ENCODE measurements around the gene ARHGAP22. TPM values are rescaled to one million over a fixed set of nuclear protein-coding genes. Genes with fewer than 3 reads are reported as not detected.

The ARHGAP22 gene
- total and polyA plus RNA-seq, 4 donors: 0.23 to 2.3 (median 0.54) TPM

DNA sequence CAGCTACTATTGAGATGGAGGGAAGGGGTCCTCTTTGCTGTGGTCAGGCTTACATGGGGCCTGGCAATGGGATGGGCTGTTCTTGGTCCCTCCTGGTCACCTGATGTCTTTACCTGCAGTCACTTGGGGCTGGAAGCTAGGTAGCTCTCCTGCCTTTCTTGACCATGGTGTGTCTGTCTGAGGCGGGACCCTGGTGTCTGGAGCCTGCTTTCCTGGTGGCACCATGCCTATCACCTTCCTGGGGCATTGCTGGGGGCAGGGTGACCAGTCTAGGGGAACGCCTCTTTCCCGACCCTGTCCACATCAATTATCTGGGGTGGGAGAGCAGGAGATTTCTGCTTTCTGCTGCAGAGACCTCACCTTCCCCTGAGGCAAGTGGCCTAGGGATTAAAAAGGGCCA lies 55.6 kb downstream of the ARHGAP22 start:
- no peaks in the 10 kb centered on the region for H3K36me3 ChIP-seq (ENCODE audit: control insufficient read depth in 4 of 4, insufficient read depth in 3 of 4, low read depth in 1 of 4, low read length in 3 of 4)
- H3K27me3 ChIP-seq (ENCODE audit: control insufficient read depth in 4 of 4, insufficient read depth in 4 of 4, low read length in 3 of 4): no peaks in the 10 kb centered on the region
- no peaks in the 10 kb centered on the region for H3K4me1 ChIP-seq (ENCODE audit: control insufficient read depth in 4 of 4, insufficient read depth in 4 of 4, low read length in 3 of 4)
- no peaks in the 10 kb centered on the region for H3K9me3 ChIP-seq (ENCODE audit: control insufficient read depth in 4 of 4, low read length in 3 of 4)
- no peak for DNase-seq (ENCODE audit: low spot score)
- H3K9ac ChIP-seq (ENCODE audit: low read depth in 1 of 2, low read length in 2 of 2): no peak overlapping the region
- H3K4me3 ChIP-seq (ENCODE audit: low read depth in 1 of 3, low read length in 3 of 3): no peak overlapping the region
- 88% methylated on average over 3 of the region's 3 CpGs for WGBS
- no peak overlapping the region for H3K27ac ChIP-seq (ENCODE audit: low read depth in 1 of 2, low read length in 2 of 2)
- TF ChIP-seq SP1 (IDR thresholded peaks at IDR 0.05): no peak

DNA sequence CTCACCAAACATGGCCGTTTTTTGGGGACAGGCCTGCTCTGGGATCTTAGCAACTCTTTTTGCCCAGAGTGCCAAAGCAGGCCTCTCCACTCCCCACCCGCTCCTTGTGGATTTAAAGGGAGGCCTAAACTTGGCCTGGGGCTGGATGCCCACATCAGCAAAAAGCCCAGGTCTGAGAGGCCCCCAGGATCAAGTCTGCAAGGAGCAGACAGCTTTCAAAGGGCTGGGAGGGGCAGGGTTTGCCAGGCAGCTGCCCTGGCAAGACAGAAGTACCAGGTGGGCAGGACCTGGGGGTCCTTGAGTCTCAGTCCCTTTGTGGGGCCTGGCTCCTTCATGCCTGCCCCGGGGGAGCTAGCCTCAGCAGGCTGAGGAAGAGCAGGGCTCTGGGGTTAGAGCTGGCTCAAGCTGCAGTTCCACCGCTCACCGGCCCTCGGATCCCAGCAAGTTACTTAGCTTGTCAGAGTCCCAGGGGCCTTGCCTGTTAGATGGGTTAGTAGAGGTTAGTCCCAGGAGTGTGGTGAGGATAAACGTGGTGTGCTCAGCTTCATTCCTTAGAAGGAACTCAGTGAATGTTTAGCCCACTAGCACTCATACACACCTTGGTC lies 56.2 kb downstream of the ARHGAP22 start:
- 86% methylated on average over 7 of the region's 7 CpGs for WGBS
- H3K9me3 ChIP-seq (ENCODE audit: control insufficient read depth in 4 of 4, low read length in 3 of 4): no peaks in the 10 kb centered on the region
- DNase-seq (ENCODE audit: low spot score): no peak
- no peak for TF ChIP-seq NR2F2 (IDR thresholded peaks at IDR 0.05)
- TF ChIP-seq JUND (IDR thresholded peaks at IDR 0.05): no peak
- no peak for TF ChIP-seq REST (IDR thresholded peaks at IDR 0.05)
- TF ChIP-seq FOXA1 (IDR thresholded peaks at IDR 0.05): no peak
- TF ChIP-seq FOXA2 (IDR thresholded peaks at IDR 0.05): no peak
- TF ChIP-seq, protein P1, sequence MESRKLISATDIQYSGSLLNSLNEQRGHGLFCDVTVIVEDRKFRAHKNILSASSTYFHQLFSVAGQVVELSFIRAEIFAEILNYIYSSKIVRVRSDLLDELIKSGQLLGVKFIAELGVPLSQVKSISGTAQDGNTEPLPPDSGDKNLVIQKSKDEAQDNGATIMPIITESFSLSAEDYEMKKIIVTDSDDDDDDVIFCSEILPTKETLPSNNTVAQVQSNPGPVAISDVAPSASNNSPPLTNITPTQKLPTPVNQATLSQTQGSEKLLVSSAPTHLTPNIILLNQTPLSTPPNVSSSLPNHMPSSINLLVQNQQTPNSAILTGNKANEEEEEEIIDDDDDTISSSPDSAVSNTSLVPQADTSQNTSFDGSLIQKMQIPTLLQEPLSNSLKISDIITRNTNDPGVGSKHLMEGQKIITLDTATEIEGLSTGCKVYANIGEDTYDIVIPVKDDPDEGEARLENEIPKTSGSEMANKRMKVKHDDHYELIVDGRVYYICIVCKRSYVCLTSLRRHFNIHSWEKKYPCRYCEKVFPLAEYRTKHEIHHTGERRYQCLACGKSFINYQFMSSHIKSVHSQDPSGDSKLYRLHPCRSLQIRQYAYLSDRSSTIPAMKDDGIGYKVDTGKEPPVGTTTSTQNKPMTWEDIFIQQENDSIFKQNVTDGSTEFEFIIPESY (IDR thresholded peaks at IDR 0.05): no peak
- no peak overlapping the region for H3K4me3 ChIP-seq (ENCODE audit: low read depth in 1 of 3, low read length in 3 of 3)
- H3K27ac ChIP-seq (ENCODE audit: low read depth in 1 of 2, low read length in 2 of 2): no peak overlapping the region
- H3K9ac ChIP-seq (ENCODE audit: low read depth in 1 of 2, low read length in 2 of 2): no peak overlapping the region
- no peaks in the 10 kb centered on the region for H3K4me1 ChIP-seq (ENCODE audit: control insufficient read depth in 4 of 4, insufficient read depth in 4 of 4, low read length in 3 of 4)
- H3K36me3 ChIP-seq (ENCODE audit: control insufficient read depth in 4 of 4, insufficient read depth in 3 of 4, low read depth in 1 of 4, low read length in 3 of 4): no peaks in the 10 kb centered on the region
- no peaks in the 10 kb centered on the region for H3K27me3 ChIP-seq (ENCODE audit: control insufficient read depth in 4 of 4, insufficient read depth in 4 of 4, low read length in 3 of 4)

- H3K9me3 ChIP-seq (ENCODE audit: control insufficient read depth in 4 of 4, low read length in 3 of 4): no peaks in the 10 kb centered on the region
- no peak for DNase-seq (ENCODE audit: low spot score)
- H3K27ac ChIP-seq (ENCODE audit: low read depth in 1 of 2, low read length in 2 of 2): no peak overlapping the region
- H3K36me3 ChIP-seq (ENCODE audit: control insufficient read depth in 4 of 4, insufficient read depth in 3 of 4, low read depth in 1 of 4, low read length in 3 of 4): no peaks in the 10 kb centered on the region
- no peak overlapping the region for H3K4me3 ChIP-seq (ENCODE audit: low read depth in 1 of 3, low read length in 3 of 3)
- no peaks in the 10 kb centered on the region for H3K4me1 ChIP-seq (ENCODE audit: control insufficient read depth in 4 of 4, insufficient read depth in 4 of 4, low read length in 3 of 4)
- no peak overlapping the region for H3K9ac ChIP-seq (ENCODE audit: low read depth in 1 of 2, low read length in 2 of 2)
- TF ChIP-seq RXRA (IDR thresholded peaks at IDR 0.05) (no peak), RAD21 (IDR thresholded peaks at IDR 0.05) (no peak), ATF3 (IDR thresholded peaks at IDR 0.05) (no peak), HNF4A (conservative IDR thresholded peaks at IDR 0.05) (no peak), FOXA2 (IDR thresholded peaks at IDR 0.05) (no peak), EGR1 (IDR thresholded peaks at IDR 0.05; ENCODE audit: low read depth in 2 of 2) (no peak), NR2F2 (IDR thresholded peaks at IDR 0.05) (no peak), FOXA1 (IDR thresholded peaks at IDR 0.05) (no peak), JUND (IDR thresholded peaks at IDR 0.05) (no peak), SP1 (IDR thresholded peaks at IDR 0.05) (no peak)
- 91% methylated on average over 10 of the region's 10 CpGs for WGBS
- no peaks in the 10 kb centered on the region for H3K27me3 ChIP-seq (ENCODE audit: control insufficient read depth in 4 of 4, insufficient read depth in 4 of 4, low read length in 3 of 4)
Measured at GRCh38 chr10:48547981-48548380, 56.9 kb downstream of the ARHGAP22 start.
